ENCODE measurements around the gene ZNF646.

- TF ChIP-seq, protein P1, sequence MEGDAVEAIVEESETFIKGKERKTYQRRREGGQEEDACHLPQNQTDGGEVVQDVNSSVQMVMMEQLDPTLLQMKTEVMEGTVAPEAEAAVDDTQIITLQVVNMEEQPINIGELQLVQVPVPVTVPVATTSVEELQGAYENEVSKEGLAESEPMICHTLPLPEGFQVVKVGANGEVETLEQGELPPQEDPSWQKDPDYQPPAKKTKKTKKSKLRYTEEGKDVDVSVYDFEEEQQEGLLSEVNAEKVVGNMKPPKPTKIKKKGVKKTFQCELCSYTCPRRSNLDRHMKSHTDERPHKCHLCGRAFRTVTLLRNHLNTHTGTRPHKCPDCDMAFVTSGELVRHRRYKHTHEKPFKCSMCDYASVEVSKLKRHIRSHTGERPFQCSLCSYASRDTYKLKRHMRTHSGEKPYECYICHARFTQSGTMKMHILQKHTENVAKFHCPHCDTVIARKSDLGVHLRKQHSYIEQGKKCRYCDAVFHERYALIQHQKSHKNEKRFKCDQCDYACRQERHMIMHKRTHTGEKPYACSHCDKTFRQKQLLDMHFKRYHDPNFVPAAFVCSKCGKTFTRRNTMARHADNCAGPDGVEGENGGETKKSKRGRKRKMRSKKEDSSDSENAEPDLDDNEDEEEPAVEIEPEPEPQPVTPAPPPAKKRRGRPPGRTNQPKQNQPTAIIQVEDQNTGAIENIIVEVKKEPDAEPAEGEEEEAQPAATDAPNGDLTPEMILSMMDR (IDR thresholded peaks at IDR 0.05), result no peak
- no peak for TF ChIP-seq POLR2AphosphoS5 (IDR thresholded peaks at IDR 0.05; ENCODE audit: insufficient read depth in 1 of 2, low read depth in 1 of 2)
These were observed 9.3 kb downstream of the ZNF646 start for GRCh38 chr16:31083556-31083955.

All from vagina (tissue), 2 donors.